Measurements from ENCODE around the gene METRNL.
"Not testable (repeated sequence)": the region's sequence is repeated elsewhere in the genome, so short reads cannot be mapped to it uniquely, and the experiment has no call there.

METRNL gene

DNA sequence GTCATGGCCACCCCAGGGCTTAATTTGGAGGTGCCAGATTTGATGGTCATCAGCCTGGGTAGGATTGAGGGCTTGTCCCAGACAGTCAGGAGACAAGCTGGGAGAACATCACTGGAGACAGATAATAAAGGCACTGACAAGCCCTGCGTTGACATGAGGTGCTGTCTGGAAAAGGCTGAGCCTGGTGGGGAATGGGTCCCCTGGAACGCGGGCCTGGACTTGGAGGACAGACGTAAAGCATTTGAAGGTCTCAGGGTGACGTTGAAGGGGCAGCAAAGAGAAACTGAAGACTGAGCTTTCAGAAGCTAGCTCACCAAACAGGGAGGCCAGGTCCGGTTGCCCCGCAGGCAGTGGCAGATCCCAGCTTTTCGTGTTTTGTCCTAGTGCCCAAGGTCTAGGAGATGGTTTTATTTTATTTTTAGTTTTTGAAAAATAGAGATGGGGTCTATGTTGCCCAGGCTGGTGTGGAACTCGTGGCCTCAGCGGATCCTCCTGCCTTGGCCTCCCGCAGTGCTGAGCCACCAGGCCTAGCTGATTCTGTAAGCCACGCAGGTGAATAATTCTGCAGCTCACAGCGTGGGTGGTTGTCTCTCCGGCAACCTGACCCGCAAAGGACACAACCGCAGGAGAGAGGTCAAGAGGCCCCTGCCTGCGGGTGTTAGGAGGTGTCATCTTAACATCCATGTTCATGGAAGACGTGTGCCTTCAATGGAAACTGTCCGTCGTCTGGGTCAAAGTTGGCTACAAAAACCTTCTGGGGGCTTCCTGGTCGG, 37.6 kb downstream of the METRNL start:
- H3K9me3 ChIP-seq (ENCODE audit: control insufficient read depth, insufficient read depth, low read length): no peaks in the 10 kb centered on the region
- peaks cover 7% of the 10 kb centered on the region for H3K27me3 ChIP-seq (ENCODE audit: control insufficient read depth, insufficient read depth, low read length)
- H3K9ac ChIP-seq (ENCODE audit: low read depth, low read length): no peak overlapping the region

DNA sequence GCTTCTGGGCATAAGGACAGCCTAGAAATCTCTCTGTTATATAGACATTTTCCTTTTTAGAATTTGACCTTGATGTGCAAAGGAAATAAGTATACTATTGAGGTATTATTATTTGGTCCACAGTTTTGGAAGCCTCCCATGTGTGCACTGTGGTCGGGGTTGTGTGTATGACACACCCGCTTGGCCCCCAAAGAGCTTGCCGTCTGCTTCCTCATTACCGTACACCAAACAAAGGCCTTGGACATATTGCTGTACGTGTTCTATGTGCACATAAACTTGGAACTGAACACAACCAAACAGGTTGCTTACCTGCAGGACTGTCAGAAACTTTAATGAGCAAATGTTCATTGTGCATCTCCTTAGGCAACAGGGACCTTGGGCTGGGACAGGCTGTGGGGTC, 38.2 kb downstream of the METRNL start:
- Histone ChIP-seq H3K36me3 (ENCODE audit: control insufficient read depth, insufficient read depth, low read length) (no peaks in the 10 kb centered on the region), H3K4me3 (ENCODE audit: low read depth, low read length) (no peak overlapping the region), H3K9me3 (ENCODE audit: control insufficient read depth, insufficient read depth, low read length) (no peaks in the 10 kb centered on the region), H3K4me1 (ENCODE audit: control insufficient read depth, insufficient read depth, low read length) (no peaks in the 10 kb centered on the region), H3K9ac (ENCODE audit: low read depth, low read length) (no peak overlapping the region), H3K27me3 (ENCODE audit: control insufficient read depth, insufficient read depth, low read length) (peaks cover 13% of the 10 kb centered on the region)

More for the DNA sequence above, 37.6 kb downstream of the METRNL start:
- H3K36me3 ChIP-seq (ENCODE audit: control insufficient read depth, insufficient read depth, low read length): no peaks in the 10 kb centered on the region
- no peaks in the 10 kb centered on the region for H3K4me1 ChIP-seq (ENCODE audit: control insufficient read depth, insufficient read depth, low read length)
- no peak overlapping the region for H3K4me3 ChIP-seq (ENCODE audit: low read depth, low read length)

DNA sequence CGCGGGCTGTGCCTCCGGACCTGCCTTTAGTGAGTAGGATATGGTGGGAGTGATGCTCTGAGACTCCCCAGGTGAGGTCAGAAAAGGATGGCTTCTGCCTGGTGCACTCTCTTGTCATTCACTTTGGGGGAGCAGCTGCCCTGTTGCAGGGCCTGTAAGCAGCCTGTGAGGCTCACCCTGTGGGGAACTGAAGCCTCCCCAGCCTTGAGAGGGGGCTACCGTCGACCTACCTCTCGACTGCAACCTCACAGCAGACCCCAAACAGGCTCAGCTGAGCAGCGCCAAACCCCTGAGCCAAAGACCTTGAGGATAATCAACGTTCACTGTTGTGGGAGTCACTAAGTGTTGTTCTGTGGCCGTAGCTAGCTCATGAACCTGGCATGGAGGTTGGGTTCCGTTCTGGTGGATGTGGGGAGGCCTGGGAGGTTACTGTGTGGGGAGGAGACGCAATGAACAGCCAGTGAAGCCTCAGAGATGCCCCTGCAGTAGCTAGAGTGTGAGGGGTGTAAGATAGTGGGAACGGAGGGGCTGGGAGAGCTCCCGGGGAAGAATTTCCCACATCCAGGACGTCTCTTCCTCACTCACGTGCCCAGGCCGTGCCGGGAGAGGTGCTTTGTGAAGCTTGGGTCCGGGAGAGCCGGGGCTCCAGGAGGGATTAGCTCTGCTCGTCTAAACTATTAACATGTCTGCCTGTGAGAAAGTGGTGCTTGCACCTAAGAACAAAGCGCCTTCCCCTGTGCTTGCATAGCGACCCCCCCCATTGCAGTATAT, 38.8 kb downstream of the METRNL start:
- no peak overlapping the region for H3K4me3 ChIP-seq (ENCODE audit: low read depth, low read length)
- peaks cover 17% of the 10 kb centered on the region for H3K27me3 ChIP-seq (ENCODE audit: control insufficient read depth, insufficient read depth, low read length)
- no peaks in the 10 kb centered on the region for H3K4me1 ChIP-seq (ENCODE audit: control insufficient read depth, insufficient read depth, low read length)
- no peaks in the 10 kb centered on the region for H3K9me3 ChIP-seq (ENCODE audit: control insufficient read depth, insufficient read depth, low read length)
- no peaks in the 10 kb centered on the region for H3K36me3 ChIP-seq (ENCODE audit: control insufficient read depth, insufficient read depth, low read length)
- H3K9ac ChIP-seq (ENCODE audit: low read depth, low read length): no peak overlapping the region

DNA sequence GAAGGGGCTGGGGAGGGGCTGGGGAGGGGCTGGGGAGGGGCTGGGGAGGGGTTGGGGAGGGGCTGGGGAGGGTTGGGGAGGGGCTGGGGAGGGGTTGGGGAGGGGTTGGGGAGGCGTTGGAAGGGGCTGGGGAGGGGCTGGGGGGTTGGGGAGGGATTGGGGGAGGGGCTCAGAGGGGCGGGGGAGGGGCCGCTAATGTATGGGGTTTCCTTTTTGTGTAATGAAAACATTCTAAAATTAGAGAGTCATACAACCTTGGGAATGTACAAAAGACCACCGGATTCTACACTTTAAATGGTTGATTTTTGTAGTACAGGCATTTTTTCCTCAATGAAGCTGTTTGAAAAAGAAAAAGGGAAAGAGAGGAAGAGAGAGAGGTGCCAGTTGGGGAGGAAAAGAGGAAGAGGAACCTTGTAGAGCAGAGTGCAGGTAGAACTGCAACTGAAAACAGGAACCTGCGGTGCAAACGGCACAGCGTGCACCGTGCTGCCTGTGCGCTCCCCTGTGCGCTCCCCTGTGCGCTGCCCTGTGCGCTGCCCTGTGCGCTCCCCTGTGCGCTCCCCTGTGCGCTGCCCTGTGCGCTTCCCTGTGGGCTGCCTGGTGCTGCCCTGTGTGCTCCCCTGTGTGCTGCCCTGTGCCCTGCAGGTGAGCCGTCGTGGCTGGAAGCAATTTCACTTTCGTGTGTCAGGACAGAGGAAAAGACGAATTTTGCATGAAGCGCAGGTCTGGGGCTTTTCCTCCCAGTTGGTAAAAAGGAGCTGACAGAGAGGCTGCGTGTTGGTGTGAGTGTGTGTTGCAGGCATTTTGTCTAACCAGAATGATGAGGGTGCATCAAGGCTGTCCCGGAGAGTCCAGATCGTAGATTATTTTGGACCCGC, 40.8 kb downstream of the METRNL start:
- Histone ChIP-seq H3K27me3 (ENCODE audit: control insufficient read depth, insufficient read depth, low read length) (peaks cover 17% of the 10 kb centered on the region), H3K36me3 (ENCODE audit: control insufficient read depth, insufficient read depth, low read length) (no peaks in the 10 kb centered on the region), H3K4me3 (ENCODE audit: low read depth, low read length) (peak overlapping the region; percentile 50), H3K4me1 (ENCODE audit: control insufficient read depth, insufficient read depth, low read length) (no peaks in the 10 kb centered on the region), H3K9me3 (ENCODE audit: control insufficient read depth, insufficient read depth, low read length) (no peaks in the 10 kb centered on the region), H3K9ac (ENCODE audit: low read depth, low read length) (no peak overlapping the region)

DNA sequence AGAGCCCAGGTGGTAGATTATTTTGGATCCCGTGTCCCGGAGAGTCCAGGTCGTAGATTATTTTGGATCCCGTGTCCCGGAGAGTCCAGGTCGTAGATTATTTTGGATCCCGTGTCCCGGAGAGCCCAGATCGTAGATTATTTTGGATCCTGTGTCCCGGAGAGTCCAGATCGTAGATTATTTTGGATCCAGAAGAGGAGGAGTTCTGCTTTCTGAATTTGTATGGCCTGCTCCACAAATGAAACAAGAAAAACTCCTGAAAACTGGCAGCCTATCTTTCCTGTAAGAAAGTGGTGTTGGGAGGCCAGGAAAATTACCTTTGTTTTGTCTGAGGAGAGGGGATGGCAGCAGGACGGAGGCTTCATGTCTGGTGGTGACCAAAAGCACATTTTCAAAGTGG, 42.1 kb downstream of the METRNL start:
- Histone ChIP-seq H3K27me3 (ENCODE audit: control insufficient read depth, insufficient read depth, low read length) (peaks cover 17% of the 10 kb centered on the region), H3K4me3 (ENCODE audit: low read depth, low read length) (peak overlapping the region; percentile 1)
- not testable (repeated sequence) for H3K4me1 ChIP-seq (ENCODE audit: control insufficient read depth, insufficient read depth, low read length); H3K36me3 ChIP-seq (ENCODE audit: control insufficient read depth, insufficient read depth, low read length); H3K9me3 ChIP-seq (ENCODE audit: control insufficient read depth, insufficient read depth, low read length); H3K9ac ChIP-seq (ENCODE audit: low read depth, low read length)

DNA sequence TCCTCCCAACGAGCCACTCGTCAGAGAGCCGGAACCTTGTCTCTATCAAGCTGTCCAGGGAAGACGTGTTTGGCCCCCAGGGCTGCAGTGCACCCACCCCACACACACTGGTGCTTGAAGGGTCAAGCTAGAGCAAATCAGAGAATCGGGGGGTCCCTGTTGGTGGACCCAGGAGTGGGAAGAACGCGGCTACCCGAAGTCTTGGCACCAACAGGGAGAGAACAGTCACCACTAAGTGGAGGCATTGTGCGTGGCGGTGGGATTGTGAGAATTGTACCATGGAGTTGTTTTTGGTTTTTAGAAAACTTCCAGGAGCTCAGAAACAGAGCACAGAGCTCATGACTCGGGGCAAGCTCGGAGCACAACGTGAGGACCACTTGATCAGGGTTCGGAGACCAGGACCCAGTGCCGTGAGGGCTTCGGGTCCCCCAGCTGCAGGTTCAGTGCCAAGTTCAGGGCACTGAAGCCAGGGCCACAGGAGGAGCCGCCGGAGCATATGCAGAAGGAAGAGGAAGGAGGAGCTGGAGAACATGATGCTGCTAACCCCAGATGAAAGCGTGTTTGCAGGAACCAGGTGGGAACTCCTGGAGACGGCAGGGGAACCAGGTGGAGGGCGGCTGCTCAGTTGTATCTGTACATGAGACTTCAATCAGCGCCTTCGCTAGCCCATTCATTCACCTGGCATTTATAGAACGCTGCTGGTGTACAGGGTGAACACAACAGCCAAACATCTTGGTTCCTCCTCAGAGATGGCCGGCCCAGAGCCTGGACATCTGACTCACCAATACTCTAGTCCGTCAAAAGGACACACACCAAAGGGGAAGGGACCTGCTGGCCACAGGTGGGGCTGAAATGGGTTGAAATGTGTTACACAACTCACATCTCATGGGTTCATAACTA, 42.8 kb downstream of the METRNL start:
- Histone ChIP-seq H3K4me3 (ENCODE audit: low read depth, low read length) (peak overlapping the region; percentile 4), H3K36me3 (ENCODE audit: control insufficient read depth, insufficient read depth, low read length) (no peaks in the 10 kb centered on the region), H3K27me3 (ENCODE audit: control insufficient read depth, insufficient read depth, low read length) (peaks cover 17% of the 10 kb centered on the region), H3K9ac (ENCODE audit: low read depth, low read length) (no peak overlapping the region), H3K9me3 (ENCODE audit: control insufficient read depth, insufficient read depth, low read length) (no peaks in the 10 kb centered on the region), H3K4me1 (ENCODE audit: control insufficient read depth, insufficient read depth, low read length) (no peaks in the 10 kb centered on the region)

DNA sequence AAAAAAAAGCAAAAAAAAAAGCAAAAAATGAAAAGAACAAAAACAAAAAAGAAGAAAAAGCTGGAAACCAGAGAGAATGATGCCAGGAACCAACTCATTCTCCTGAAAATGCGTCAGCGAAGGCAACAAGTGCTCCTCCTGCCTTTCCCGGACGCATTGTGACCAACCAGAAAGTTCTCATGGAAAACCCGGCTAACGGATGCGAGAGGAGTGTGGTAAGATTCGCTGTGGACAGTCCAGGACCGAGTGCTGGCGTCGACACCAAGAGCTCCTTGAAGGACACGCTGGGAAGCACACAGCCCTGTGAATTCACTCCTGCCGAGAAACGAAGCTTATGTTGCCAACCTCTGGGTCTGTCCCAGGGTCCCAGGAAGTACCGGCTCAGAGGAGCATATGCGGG, 43.4 kb downstream of the METRNL start:
- Histone ChIP-seq H3K27me3 (ENCODE audit: control insufficient read depth, insufficient read depth, low read length) (peaks cover 17% of the 10 kb centered on the region), H3K4me1 (ENCODE audit: control insufficient read depth, insufficient read depth, low read length) (no peaks in the 10 kb centered on the region), H3K36me3 (ENCODE audit: control insufficient read depth, insufficient read depth, low read length) (no peaks in the 10 kb centered on the region), H3K9ac (ENCODE audit: low read depth, low read length) (no peak overlapping the region), H3K9me3 (ENCODE audit: control insufficient read depth, insufficient read depth, low read length) (no peaks in the 10 kb centered on the region), H3K4me3 (ENCODE audit: low read depth, low read length) (no peak overlapping the region)

DNA sequence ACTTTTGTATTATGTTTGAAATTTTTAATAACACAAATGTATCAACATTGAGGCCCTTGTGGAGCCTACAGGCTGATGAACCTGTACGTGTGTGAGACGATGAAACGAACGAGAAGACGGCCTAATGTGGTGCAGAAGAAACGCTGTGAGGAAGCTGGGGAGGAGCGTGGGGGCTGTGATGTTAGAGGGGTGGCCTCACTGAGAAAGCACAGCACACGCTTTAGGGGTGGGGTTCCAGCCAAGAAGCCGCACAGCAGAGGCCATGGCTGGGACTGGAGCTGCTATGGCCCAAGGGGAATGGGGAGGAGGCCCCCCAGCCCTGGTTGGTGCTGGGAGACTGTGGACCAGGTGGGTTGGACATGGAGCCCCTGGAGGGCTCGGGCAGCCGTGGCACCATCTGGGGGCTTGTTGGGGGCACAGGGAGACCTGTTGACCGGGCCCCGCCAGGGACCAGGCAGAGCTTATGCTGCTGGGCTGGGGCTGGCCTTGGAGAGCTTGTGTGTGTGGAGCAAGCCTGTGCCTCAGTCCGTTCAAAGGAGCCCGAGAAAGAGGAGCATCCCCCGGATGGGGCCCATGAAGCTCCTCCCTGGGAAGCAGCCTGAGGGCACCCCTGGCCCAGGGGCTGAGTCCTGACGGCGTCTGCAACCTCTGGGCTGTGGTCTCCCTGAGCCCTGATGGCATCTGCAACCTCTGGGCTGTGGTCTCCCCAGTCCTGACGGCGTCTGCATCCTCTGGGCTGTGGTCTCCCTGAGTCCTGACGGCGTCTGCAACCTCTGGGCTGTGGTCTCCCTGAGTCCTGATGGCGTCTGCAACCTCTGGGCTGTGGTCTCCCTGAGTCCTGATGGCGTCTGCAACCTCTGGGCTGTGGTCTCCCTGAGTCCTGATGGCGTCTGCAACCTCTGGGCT, 44.7 kb downstream of the METRNL start:
- Histone ChIP-seq H3K36me3 (ENCODE audit: control insufficient read depth, insufficient read depth, low read length) (no peaks in the 10 kb centered on the region), H3K4me3 (ENCODE audit: low read depth, low read length) (no peak overlapping the region), H3K9ac (ENCODE audit: low read depth, low read length) (no peak overlapping the region), H3K27me3 (ENCODE audit: control insufficient read depth, insufficient read depth, low read length) (peaks cover 17% of the 10 kb centered on the region), H3K4me1 (ENCODE audit: control insufficient read depth, insufficient read depth, low read length) (no peaks in the 10 kb centered on the region), H3K9me3 (ENCODE audit: control insufficient read depth, insufficient read depth, low read length) (no peaks in the 10 kb centered on the region)

DNA sequence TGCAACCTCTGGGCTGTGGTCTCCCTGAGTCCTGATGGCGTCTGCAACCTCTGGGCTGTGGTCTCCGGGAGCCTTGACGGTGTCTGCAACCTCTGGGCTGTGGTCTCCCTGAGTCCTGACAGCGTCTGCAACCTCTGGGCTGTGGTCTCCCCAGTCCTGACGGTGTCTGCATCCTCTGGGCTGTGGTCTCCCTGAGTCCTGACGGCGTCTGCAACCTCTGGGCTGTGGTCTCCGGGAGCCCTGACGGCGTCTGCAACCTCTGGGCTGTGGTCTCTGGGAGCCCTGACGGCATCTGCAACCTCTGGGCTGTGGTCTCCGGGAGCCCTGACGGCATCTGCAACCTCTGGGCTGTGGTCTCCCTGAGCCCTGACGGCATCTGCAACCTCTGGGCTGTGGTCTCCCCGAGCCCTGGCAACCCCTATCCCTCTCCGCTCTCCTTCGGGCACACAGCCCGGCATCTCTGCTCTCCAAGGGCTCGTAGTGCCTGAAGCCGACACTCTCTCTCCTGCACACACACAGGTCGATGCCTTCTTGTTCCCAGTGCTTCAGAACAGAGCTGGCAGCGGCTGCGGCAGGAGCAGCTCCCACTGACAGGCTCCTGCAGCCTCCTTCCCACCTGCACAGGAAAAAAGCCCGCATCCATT, 45.6 kb downstream of the METRNL start:
- Histone ChIP-seq H3K4me1 (ENCODE audit: control insufficient read depth, insufficient read depth, low read length) (no peaks in the 10 kb centered on the region), H3K9ac (ENCODE audit: low read depth, low read length) (no peak overlapping the region), H3K36me3 (ENCODE audit: control insufficient read depth, insufficient read depth, low read length) (no peaks in the 10 kb centered on the region), H3K4me3 (ENCODE audit: low read depth, low read length) (no peak overlapping the region), H3K27me3 (ENCODE audit: control insufficient read depth, insufficient read depth, low read length) (peaks cover 17% of the 10 kb centered on the region), H3K9me3 (ENCODE audit: control insufficient read depth, insufficient read depth, low read length) (no peaks in the 10 kb centered on the region)

Data from iPS-15b (cell line).